ENCODE data around the gene NOTO.

- no peak for TF ChIP-seq CTCF (IDR thresholded peaks at IDR 0.05; ENCODE audit: borderline replicate concordance, extremely low read depth, low read length, poor library complexity, severe bottlenecking)
- no peak for TF ChIP-seq EZH2 (IDR thresholded peaks at IDR 0.05; ENCODE audit: borderline replicate concordance, low read depth, low read length, severe bottlenecking)
These were observed 794 bp downstream of the NOTO start for GRCh38 chr2:73203055-73203681.

Measured in DND-41 (cell line).